ENCODE results near the gene TP53I13.

TP53I13 gene

DNA sequence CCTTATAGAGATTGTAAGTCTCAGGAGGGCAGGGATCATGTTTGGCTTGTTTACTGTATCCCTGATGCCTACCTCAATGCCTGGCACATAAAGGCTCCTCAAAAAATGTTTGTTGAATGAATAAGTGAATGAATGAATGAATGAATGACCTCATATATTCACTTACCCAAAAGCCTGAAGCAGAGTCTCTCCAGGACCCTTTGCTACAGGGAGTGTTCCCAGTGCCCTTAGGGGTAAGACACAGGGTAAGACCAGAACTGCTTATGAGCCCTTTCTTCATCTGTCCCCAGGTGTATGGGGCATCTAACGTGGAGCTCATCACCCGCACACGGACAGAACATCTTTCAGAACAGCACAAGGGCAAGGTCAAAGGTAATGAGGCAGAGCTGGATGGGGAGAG is 41.9 kb downstream of the TP53I13 start:
- H3K27ac Mint-ChIP-seq, result no peak overlapping the region
- H3K27me3 Mint-ChIP-seq, result no peaks in the 10 kb centered on the region
- H3K4me1 Mint-ChIP-seq (ENCODE audit: low read depth), result peaks cover 20% of the 10 kb centered on the region
- H3K36me3 Mint-ChIP-seq (ENCODE audit: low read depth), result peaks cover 16% of the 10 kb centered on the region
- no peak overlapping the region for H3K4me3 Mint-ChIP-seq
- no peaks in the 10 kb centered on the region for H3K9me3 Mint-ChIP-seq
- no peak for DNase-seq

DNA sequence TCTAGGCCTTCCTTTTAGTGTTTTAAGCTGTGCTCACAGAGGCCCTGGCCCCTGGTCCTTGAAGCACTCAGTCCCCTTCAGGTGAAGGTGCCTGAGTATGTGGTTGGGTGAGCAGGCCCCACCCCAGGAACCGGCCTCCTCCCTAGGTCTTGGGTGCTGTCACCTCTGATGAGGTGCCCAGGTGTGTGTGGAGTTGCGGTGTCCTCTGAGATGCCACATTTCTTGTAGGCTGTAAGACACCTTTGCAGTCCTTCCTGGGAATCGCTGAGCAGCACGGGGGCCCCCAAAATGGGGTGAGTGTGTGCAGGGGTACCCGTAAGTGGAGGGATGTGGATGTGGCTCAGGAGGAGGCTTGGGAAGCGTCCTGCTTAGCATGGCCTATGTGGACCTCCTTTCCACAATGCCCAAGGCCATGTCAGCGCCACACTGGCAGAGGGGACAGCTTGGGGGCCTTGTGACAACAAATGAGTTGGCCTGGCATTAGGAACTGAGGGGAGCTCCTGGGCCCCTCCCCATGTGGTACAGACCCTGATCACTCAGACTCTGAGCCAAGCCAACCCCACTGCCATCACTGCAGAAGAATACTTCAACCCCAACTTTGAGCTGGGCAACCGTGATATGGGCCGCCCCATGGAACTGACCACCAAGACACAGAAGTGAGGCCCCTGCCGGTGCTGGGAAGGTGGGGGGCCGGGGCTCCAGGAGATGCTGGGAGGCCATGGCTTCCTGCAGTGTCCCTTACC is 43.0 kb downstream of the TP53I13 start:
- no peaks in the 10 kb centered on the region for H3K9me3 Mint-ChIP-seq

DNA sequence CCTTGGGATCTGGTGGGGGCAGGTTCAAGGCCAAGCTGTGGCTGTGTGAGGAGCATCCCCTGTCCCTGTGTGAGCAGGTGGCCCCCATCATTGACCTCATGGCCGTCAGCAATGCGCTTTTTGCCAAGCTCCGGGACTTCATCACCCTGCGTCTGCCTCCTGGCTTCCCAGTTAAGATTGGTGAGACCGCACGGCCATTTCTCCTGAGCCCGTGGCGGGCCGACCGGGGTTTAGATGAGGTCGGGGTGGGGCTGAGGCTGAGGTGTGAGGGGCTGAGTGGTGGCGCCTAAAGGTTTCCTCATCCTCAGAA is 43.5 kb downstream of the TP53I13 start:
- no peak for DNase-seq
- Mint-ChIP-seq H3K9me3 (no peaks in the 10 kb centered on the region), H3K4me3 (no peak overlapping the region), H3K27ac (no peak overlapping the region), H3K4me1 (ENCODE audit: low read depth) (peaks cover 35% of the 10 kb centered on the region), H3K36me3 (ENCODE audit: low read depth) (peaks cover 16% of the 10 kb centered on the region), H3K27me3 (peaks cover 4% of the 10 kb centered on the region)

More for the DNA sequence above, 43.0 kb downstream of the TP53I13 start:
- Mint-ChIP-seq H3K27ac (no peak overlapping the region), H3K27me3 (no peaks in the 10 kb centered on the region), H3K4me3 (no peak overlapping the region), H3K4me1 (ENCODE audit: low read depth) (peaks cover 30% of the 10 kb centered on the region), H3K36me3 (ENCODE audit: low read depth) (peaks cover 16% of the 10 kb centered on the region)
- DNase-seq, result no peak

DNA sequence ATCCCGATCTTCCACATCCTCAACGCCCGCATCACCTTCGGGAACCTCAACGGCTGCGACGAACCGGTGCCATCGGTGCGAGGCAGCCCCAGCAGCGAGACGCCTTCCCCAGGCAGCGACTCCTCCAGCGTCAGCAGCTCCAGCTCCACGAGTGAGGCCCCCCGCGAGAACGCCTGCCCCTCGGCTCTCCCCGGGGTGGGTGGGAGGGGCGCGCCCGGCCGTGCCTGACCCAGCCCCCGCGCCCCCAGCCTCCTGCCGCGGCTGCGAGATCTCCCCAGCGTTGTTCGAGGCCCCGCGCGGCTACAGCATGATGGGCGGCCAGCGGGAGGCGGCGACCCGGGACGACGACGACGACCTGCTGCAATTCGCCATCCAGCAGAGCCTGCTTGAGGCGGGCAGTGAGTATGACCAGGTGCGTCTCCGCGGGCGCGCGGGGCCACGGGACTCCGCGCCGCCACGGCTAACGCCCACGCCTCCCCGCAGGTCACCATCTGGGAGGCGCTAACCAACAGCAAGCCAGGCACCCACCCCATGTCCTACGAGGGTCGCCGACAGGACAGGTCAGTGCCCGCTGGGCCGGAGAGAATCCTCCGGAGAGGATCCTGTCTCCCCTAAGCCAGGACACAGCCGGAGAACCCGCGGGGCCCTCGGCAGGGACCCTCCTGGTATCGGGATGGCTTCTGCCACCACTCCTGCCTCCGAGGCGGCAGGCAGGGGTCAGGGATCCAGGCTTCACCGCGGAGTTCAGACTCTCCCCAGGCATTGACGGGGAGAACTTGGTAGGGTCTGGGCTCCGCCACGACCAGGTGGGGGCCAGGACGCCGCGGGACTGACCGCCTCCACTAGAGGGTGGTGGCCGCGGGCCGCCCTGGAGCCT is 44.1 kb downstream of the TP53I13 start:
- Mint-ChIP-seq H3K27ac (no peak overlapping the region), H3K9me3 (no peaks in the 10 kb centered on the region), H3K4me3 (no peak overlapping the region), H3K36me3 (ENCODE audit: low read depth) (peaks cover 16% of the 10 kb centered on the region), H3K4me1 (ENCODE audit: low read depth) (peaks cover 41% of the 10 kb centered on the region), H3K27me3 (peaks cover 5% of the 10 kb centered on the region)
- no peak for DNase-seq

DNA sequence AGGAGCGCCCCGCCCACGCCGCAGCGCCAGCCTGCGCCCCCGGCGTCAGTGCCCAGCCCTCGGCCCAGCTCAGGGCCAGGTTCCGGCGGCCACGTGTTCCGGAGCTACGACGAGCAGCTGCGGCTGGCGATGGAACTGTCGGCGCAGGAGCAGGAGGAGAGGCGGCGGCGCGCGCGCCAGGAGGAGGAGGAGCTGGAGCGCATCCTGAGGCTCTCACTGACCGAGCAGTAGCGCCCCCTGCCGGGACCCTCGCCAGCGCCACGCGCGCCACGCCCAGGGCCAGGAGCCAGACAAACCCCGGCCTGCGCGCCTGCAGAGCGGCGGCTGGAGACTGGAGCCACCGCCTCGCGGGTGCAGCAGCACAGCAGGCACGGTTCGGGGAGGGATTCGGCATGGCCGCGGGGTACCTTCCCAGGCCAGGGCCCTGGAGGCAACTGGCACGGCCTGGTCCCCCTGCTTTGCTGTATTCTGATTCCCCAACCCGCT is 44.9 kb downstream of the TP53I13 start:
- Mint-ChIP-seq H3K4me3 (no peak overlapping the region), H3K36me3 (ENCODE audit: low read depth) (peaks cover 16% of the 10 kb centered on the region), H3K9me3 (no peaks in the 10 kb centered on the region), H3K27ac (no peak overlapping the region), H3K4me1 (ENCODE audit: low read depth) (peaks cover 44% of the 10 kb centered on the region), H3K27me3 (peaks cover 5% of the 10 kb centered on the region)
- DNase-seq, result peak; percentile 99

- H3K4me1 Mint-ChIP-seq (ENCODE audit: low read depth), result peaks cover 44% of the 10 kb centered on the region
These were observed 45.4 kb downstream of the TP53I13 start for GRCh38 chr17:29613856-29614255.

DNA sequence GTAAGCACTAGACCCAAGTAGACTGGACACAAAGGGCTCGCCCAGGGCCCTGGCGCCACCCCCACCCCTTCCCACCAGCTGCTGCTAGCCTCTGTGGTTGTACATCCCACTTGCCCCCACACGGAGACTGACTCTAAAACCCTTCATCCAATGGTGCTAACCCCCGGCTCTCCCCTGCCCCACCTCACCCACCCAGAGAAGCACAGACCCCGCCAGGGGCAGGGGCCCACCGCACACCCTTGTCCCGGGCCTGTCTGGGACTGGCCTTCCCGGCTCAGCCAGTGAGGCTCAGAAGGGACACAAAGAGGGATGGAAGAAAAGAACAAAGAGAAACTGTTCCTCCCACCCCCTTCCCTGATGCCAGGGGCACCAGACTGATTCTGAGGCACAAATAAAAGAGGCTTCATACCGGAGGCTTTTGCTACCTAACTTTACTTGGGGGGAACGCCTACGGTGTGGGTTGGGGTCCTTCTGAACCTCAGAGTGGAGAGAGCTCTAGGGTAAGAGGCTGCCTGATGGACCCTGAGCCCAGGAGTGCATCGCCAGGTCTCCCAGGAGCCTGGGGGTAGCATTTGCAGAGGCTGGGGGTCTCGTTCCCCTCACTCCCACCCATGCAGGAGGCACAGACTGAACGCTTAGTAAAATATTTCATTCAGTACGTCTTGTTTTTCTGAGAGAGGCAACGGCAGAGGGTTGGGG is 46.0 kb downstream of the TP53I13 start:
- Mint-ChIP-seq H3K27me3 (peaks cover 5% of the 10 kb centered on the region), H3K9me3 (no peaks in the 10 kb centered on the region), H3K4me3 (peak overlapping the region; percentile 81), H3K4me1 (ENCODE audit: low read depth) (peaks cover 44% of the 10 kb centered on the region), H3K27ac (no peak overlapping the region), H3K36me3 (ENCODE audit: low read depth) (peaks cover 11% of the 10 kb centered on the region)
- DNase-seq, result no peak

More at GRCh38 chr17:29613856-29614255, 45.4 kb downstream of the TP53I13 start:
- Mint-ChIP-seq H3K36me3 (ENCODE audit: low read depth) (peaks cover 16% of the 10 kb centered on the region), H3K27me3 (peaks cover 5% of the 10 kb centered on the region), H3K4me3 (no peak overlapping the region), H3K27ac (no peak overlapping the region), H3K9me3 (no peaks in the 10 kb centered on the region)
- DNase-seq, result no peak

GRCh38 chr17:29615048-29615385 is 46.5 kb downstream of the TP53I13 start:
- Mint-ChIP-seq H3K4me3 (peak overlapping the region; percentile 81), H3K9me3 (no peaks in the 10 kb centered on the region), H3K27ac (peak overlapping the region; percentile 58), H3K27me3 (peaks cover 5% of the 10 kb centered on the region), H3K4me1 (ENCODE audit: low read depth) (peaks cover 44% of the 10 kb centered on the region), H3K36me3 (ENCODE audit: low read depth) (peaks cover 9% of the 10 kb centered on the region)
- no peak for DNase-seq

DNA sequence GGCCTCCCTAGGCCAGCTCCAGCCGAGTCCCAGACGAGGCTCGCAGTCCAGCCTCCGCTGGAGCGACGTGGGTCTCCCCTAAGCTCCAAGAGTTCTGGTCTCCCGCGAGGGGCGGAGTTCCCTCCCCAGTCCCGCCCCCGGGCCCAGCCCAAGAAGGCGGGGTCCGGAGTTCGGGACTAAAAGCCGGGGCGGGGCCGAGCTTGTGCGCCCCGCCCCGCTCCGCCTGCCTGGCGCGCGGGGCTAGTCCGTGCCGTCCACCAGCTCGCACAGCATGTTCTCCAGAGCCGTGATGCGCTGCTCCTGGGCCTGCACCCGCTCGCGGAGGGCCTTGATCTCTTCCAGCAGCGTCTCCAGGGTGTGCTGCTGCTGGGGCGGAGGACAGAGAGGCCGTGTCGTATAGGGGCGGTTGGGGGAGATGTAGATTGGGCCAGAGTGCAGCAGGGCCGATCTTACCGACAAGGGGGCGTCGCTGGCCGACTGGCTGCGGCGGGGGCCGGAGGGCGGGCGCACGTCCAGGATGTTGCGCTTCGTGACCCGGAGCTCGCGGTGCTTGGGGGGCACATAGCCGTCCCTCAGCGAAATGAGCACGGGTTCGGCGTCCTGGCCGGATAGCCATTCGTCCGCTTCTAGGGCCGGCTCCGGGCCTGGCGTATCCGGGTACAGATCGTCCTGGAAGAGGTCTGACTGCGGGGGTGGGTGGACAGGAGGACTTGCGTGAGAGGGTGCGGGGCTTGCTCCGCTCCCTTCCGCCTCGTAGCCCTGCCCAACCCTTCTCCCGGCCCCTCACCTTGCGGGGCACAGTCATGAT is 47.2 kb downstream of the TP53I13 start:
- Mint-ChIP-seq H3K4me1 (ENCODE audit: low read depth) (peaks cover 44% of the 10 kb centered on the region), H3K27me3 (peaks cover 5% of the 10 kb centered on the region), H3K9me3 (no peaks in the 10 kb centered on the region), H3K4me3 (peak overlapping the region; percentile 81), H3K36me3 (ENCODE audit: low read depth) (peaks cover 6% of the 10 kb centered on the region), H3K27ac (peak overlapping the region; percentile 69)
- peak; percentile 92 for DNase-seq

DNA sequence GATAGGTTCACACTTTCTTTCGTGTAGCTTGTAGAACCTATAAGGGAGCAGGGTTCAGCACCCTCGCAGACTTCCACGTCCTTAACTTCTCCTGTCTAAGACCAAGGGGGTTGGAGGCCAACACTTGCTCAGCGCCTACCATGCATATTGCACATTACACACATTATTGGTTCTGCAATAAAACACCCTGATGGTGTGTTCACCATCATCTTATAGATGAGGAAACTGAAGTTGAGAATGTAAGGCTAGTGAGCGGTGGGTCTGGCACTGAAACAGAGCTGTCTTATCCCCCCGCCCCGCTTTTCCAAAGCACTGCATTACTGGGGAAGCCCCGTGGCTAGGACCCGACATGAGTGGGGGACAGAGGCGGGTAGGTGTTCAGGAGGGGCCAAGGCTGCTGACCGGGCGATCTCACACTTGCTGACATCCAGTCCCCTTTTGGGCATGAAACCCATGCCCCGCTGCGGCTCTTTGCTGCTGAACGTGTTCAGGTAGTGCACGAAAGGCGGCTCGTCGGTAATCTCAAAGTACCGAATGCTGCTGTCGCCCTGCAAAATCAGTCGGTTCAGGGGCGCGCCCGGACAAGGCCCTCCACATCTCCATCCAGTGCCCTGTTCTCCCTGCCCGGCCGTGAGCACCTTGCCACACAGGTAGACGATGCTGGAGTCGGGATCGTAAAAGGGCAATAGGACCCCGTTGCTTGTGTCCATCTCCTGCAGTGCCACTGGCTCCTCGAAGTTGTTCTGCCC is 48.0 kb downstream of the TP53I13 start:
- DNase-seq, result no peak
- Mint-ChIP-seq H3K4me1 (ENCODE audit: low read depth) (peaks cover 49% of the 10 kb centered on the region), H3K4me3 (peak overlapping the region; percentile 81), H3K9me3 (no peaks in the 10 kb centered on the region), H3K27me3 (peaks cover 5% of the 10 kb centered on the region), H3K36me3 (ENCODE audit: low read depth) (peaks cover 5% of the 10 kb centered on the region), H3K27ac (peak overlapping the region; percentile 52)

- H3K4me3 Mint-ChIP-seq, result peak overlapping the region; percentile 81
- peak overlapping the region; percentile 88 for H3K27ac Mint-ChIP-seq
- peaks cover 5% of the 10 kb centered on the region for H3K27me3 Mint-ChIP-seq
- no peaks in the 10 kb centered on the region for H3K9me3 Mint-ChIP-seq
- H3K36me3 Mint-ChIP-seq (ENCODE audit: low read depth), result peaks cover 5% of the 10 kb centered on the region
- H3K4me1 Mint-ChIP-seq (ENCODE audit: low read depth), result peaks cover 54% of the 10 kb centered on the region
- peak; percentile 95 for DNase-seq
These were observed 48.6 kb downstream of the TP53I13 start for GRCh38 chr17:29617125-29617480.

- Mint-ChIP-seq H3K9me3 (no peaks in the 10 kb centered on the region), H3K27me3 (peaks cover 5% of the 10 kb centered on the region), H3K4me3 (peak overlapping the region; percentile 81), H3K4me1 (ENCODE audit: low read depth) (peaks cover 57% of the 10 kb centered on the region), H3K27ac (peak overlapping the region; percentile 88), H3K36me3 (ENCODE audit: low read depth) (peaks cover 4% of the 10 kb centered on the region)
- DNase-seq, result peak; percentile 93
These were observed 49.2 kb downstream of the TP53I13 start for GRCh38 chr17:29617481-29618271.
